ENCODE measurements around the gene ALDH5A1. TPM values are rescaled to one million over a fixed set of nuclear protein-coding genes. Genes with fewer than 3 reads are reported as not detected.

The ALDH5A1 gene
- total and polyA plus RNA-seq, 7 donors, result 3.5 to 41.7 (median 16.7) TPM

- Histone ChIP-seq H3K4me3 (no peak overlapping the region), H3K27me3 (ENCODE audit: insufficient read depth in 3 of 3, low read length in 2 of 3) (no peaks in the 10 kb centered on the region), H3K4me1 (no peaks in the 10 kb centered on the region), H3K9me3 (no peaks in the 10 kb centered on the region), H3K36me3 (ENCODE audit: insufficient read depth in 1 of 2, low read depth in 1 of 2) (no peaks in the 10 kb centered on the region), H3K27ac (no peak overlapping the region)
- ATAC-seq, result no peak
- no peak for TF ChIP-seq CTCF (IDR thresholded peaks at IDR 0.05)
- WGBS, 3 donors, result 89 to 99% (median 90%) methylated on average over 5 of the region's 5 CpGs
- intact Hi-C loops (cut with DNase I), result no loop called here
- no peak for DNase-seq
Measured at GRCh38 chr6:24569811-24570210, 75.0 kb downstream of the ALDH5A1 start.

- DNase-seq, result no peak
- no peaks in the 10 kb centered on the region for H3K27me3 ChIP-seq (ENCODE audit: insufficient read depth in 3 of 3, low read length in 2 of 3)
- no peak overlapping the region for H3K27ac ChIP-seq
- H3K4me3 ChIP-seq, result no peak overlapping the region
- intact Hi-C loops (cut with DNase I), result no loop called here
- 76 to 85% (median 79%) methylated on average over 6 of the region's 6 CpGs for WGBS, 3 donors
- H3K9me3 ChIP-seq, result no peaks in the 10 kb centered on the region
- no peaks in the 10 kb centered on the region for H3K36me3 ChIP-seq (ENCODE audit: insufficient read depth in 1 of 2, low read depth in 1 of 2)
- ATAC-seq, result no peak
- TF ChIP-seq CTCF (IDR thresholded peaks at IDR 0.05), result no peak
- no peaks in the 10 kb centered on the region for H3K4me1 ChIP-seq
Measured at GRCh38 chr6:24571361-24571760, 76.6 kb downstream of the ALDH5A1 start.

- WGBS, 3 donors, result 68 to 76% (median 76%) methylated on average over 4 of the region's 4 CpGs
- H3K36me3 ChIP-seq (ENCODE audit: insufficient read depth in 1 of 2, low read depth in 1 of 2), result no peaks in the 10 kb centered on the region
- intact Hi-C loops (cut with DNase I), result no loop called here
- no peaks in the 10 kb centered on the region for H3K9me3 ChIP-seq
- ATAC-seq (no peak), DNase-seq (no peak)
- no peaks in the 10 kb centered on the region for H3K4me1 ChIP-seq
- TF ChIP-seq CTCF (IDR thresholded peaks at IDR 0.05), result no peak
- H3K27ac ChIP-seq, result no peak overlapping the region
- H3K27me3 ChIP-seq (ENCODE audit: insufficient read depth in 3 of 3, low read length in 2 of 3), result no peaks in the 10 kb centered on the region
- H3K4me3 ChIP-seq, result no peak overlapping the region
Measured at GRCh38 chr6:24574809-24575208, 80.0 kb downstream of the ALDH5A1 start.

GRCh38 chr6:24576447-24576846 lies 81.7 kb downstream of the ALDH5A1 start:
- no peak for TF ChIP-seq CTCF (IDR thresholded peaks at IDR 0.05)
- no peak for DNase-seq
- H3K4me3 ChIP-seq, result no peak overlapping the region
- WGBS, 3 donors, result 91% methylated on average over 6 of the region's 6 CpGs
- no peak for ATAC-seq
- intact Hi-C loops (cut with DNase I), result no loop called here
- no peaks in the 10 kb centered on the region for H3K36me3 ChIP-seq (ENCODE audit: insufficient read depth in 1 of 2, low read depth in 1 of 2)
- no peaks in the 10 kb centered on the region for H3K9me3 ChIP-seq
- no peaks in the 10 kb centered on the region for H3K27me3 ChIP-seq (ENCODE audit: insufficient read depth in 3 of 3, low read length in 2 of 3)
- no peaks in the 10 kb centered on the region for H3K4me1 ChIP-seq
- H3K27ac ChIP-seq, result no peak overlapping the region

GRCh38 chr6:24581084-24581669 lies 86.4 kb downstream of the ALDH5A1 start:
- intact Hi-C loops (cut with DNase I), result loop anchor here (1.0 to 10.0 kb wide), 4 partner anchors 111 to 186 kb away; no protein-coding TSS in a partner anchor

More at GRCh38 chr6:24581084-24581669, 86.4 kb downstream of the ALDH5A1 start:
- peak; percentile 63 to 72 for DNase-seq
- peak; percentile 65 to 87 (median 78) for ATAC-seq
- peak; percentile 69 for TF ChIP-seq CTCF (IDR thresholded peaks at IDR 0.05)
- H3K9me3 ChIP-seq, result no peaks in the 10 kb centered on the region
- WGBS, 3 donors, result 56 to 68% (median 59%) methylated on average over 7 of the region's 7 CpGs
- H3K4me1 ChIP-seq, result no peaks in the 10 kb centered on the region
- no peaks in the 10 kb centered on the region for H3K27me3 ChIP-seq (ENCODE audit: insufficient read depth in 3 of 3, low read length in 2 of 3)
- H3K27ac ChIP-seq, result no peak overlapping the region
- H3K4me3 ChIP-seq, result no peak overlapping the region
- H3K36me3 ChIP-seq (ENCODE audit: insufficient read depth in 1 of 2, low read depth in 1 of 2), result no peaks in the 10 kb centered on the region
